PC-9 (cell line): Measurements from ENCODE around the gene CHFR.

Experiments used
- CTCF ChIP-seq: fragments of 200-600 bp; sonication (generic); conservative IDR thresholded peaks from 2 replicates; pipeline ENCODE4 v1.6.1; 2017; ENCODE audit warnings: mixed run types, antibody characterized with exemption, mild to moderate bottlenecking, moderate library complexity
- EZH2 ChIP-seq: fragments of 200-600 bp; sonication (generic); IDR thresholded peaks from 2 replicates; pipeline ENCODE4 v1.8.0; 2017; ENCODE audit warnings: antibody characterized with exemption, low read depth

GRCh38 chr12:132813443-132813842 lies 74.0 kb downstream of the CHFR start:
- TF ChIP-seq EZH2 (no peak), CTCF (no peak)
